Mucosa of descending colon (tissue), 3 donors: ENCODE measurements around the gene FHAD1. TPM values are rescaled to one million over a fixed set of nuclear protein-coding genes. Genes with fewer than 3 reads are reported as not detected.
A peak's percentile ranks its signal among the peaks of the same experiment; 100 is the strongest.

Experiments used
- ATAC-seq: fragments of 200-7000 bp; cut with Tn5 transposase; one replicate; pipeline ENCODE4 v1.9.1; 2020; ENCODE audit warnings: mild to moderate bottlenecking, moderate library complexity
- DNase-seq, 3 donors: peaks; one replicate each; pipeline ENCODE4 v3.0.0-alpha.2; 2020
- H3K36me3 ChIP-seq: fragments of 200-600 bp; one replicate; pipeline ENCODE4 v1.8.0; 2021; ENCODE audit warnings: low read depth, mild to moderate bottlenecking
- H3K4me1 ChIP-seq: fragments of 200-600 bp; one replicate; pipeline ENCODE4 v1.8.0; 2021; ENCODE audit warnings: low read depth, mild to moderate bottlenecking
- H3K4me3 ChIP-seq: fragments of 200-600 bp; one replicate; pipeline ENCODE4 v1.8.0; 2021; ENCODE audit warnings: mild to moderate bottlenecking
- H3K9me3 ChIP-seq: fragments of 200-600 bp; one replicate; pipeline ENCODE4 v1.8.0; 2021; ENCODE audit warnings: mild to moderate bottlenecking
- CTCF ChIP-seq: fragments of 200-600 bp; IDR thresholded peaks from one replicate; pipeline ENCODE4 v1.8.0; 2022; ENCODE audit warnings: antibody characterized with exemption, mild to moderate bottlenecking
- intact Hi-C, 2 donors: fragments of 100-400 bp; cut with DNase I in 1 of 2; cut with micrococcal nuclease in 1 of 2; formaldehyde crosslinking; loops; one replicate each; pipeline versions ENCODE4 v1.11.0 to v1.11.1; 2022; cut with DNase I, micrococcal nuclease
- total RNA-seq, 3 donors: library from RNA; stranded (reverse); fragmentation: NEBNext Ultra II Directional in 2 of 3; extraction: Animal tissue kit (Norgen Biotek cat#: 25700) in 2 of 3; gene quantifications; one replicate each; pipeline versions ENCODE4 v1.2.1 to v1.2.4, GENCODE V29; 2021 to 2023
- donor health status: DM: no; HTN: no; CAD: no; lungs with moderate emphysema.
- donor health status: DM: no; HTN: no; CAD: no.
- donor health status: DM: no; HTN: yes; CAD: no.

FHAD1 gene
- total RNA-seq, 3 donors from 2014 or later: 0.89 to 1.9 (median 0.99) TPM

GRCh38 chr1:15381805-15382204, 134.8 kb downstream of the FHAD1 start:
- no peak for ATAC-seq
- Histone ChIP-seq H3K4me3 (no peak overlapping the region), H3K36me3 (no peaks in the 10 kb centered on the region), H3K4me1 (no peaks in the 10 kb centered on the region), H3K9me3 (no peaks in the 10 kb centered on the region)
- intact Hi-C loops: no loop called here
- DNase-seq: no peak
- TF ChIP-seq CTCF: no peak

GRCh38 chr1:15382601-15383518, 135.8 kb downstream of the FHAD1 start:
- intact Hi-C loops: no loop called here
- no peaks in the 10 kb centered on the region for H3K36me3 ChIP-seq
- no peak for TF ChIP-seq CTCF
- H3K4me3 ChIP-seq: no peak overlapping the region
- DNase-seq (no peak), ATAC-seq (no peak)
- no peaks in the 10 kb centered on the region for H3K4me1 ChIP-seq
- H3K9me3 ChIP-seq: no peaks in the 10 kb centered on the region

- intact Hi-C loops: no loop called here
- no peak for DNase-seq
- no peaks in the 10 kb centered on the region for H3K36me3 ChIP-seq
- ATAC-seq: no peak
- no peaks in the 10 kb centered on the region for H3K9me3 ChIP-seq
- no peak overlapping the region for H3K4me3 ChIP-seq
- TF ChIP-seq CTCF: no peak
- no peaks in the 10 kb centered on the region for H3K4me1 ChIP-seq
Observed at GRCh38 chr1:15383810-15384209, 136.8 kb downstream of the FHAD1 start.

GRCh38 chr1:15384301-15384901, 137.4 kb downstream of the FHAD1 start:
- no peak for TF ChIP-seq CTCF
- Histone ChIP-seq H3K4me3 (no peak overlapping the region), H3K9me3 (no peaks in the 10 kb centered on the region), H3K4me1 (no peaks in the 10 kb centered on the region), H3K36me3 (no peaks in the 10 kb centered on the region)
- DNase-seq (no peak), ATAC-seq (peak; percentile 45)
- intact Hi-C loops: no loop called here

- intact Hi-C loops: no loop called here
- Histone ChIP-seq H3K36me3 (no peaks in the 10 kb centered on the region), H3K4me3 (no peak overlapping the region), H3K9me3 (no peaks in the 10 kb centered on the region), H3K4me1 (no peaks in the 10 kb centered on the region)
- no peak for TF ChIP-seq CTCF
- DNase-seq (no peak), ATAC-seq (no peak)
Observed at GRCh38 chr1:15385420-15385819, 138.4 kb downstream of the FHAD1 start.
